Loucy (cell line): ENCODE results near the gene JPH4.

Experiments used
- CTCF ChIP-seq: fragments of 200-600 bp; sonication (generic); conservative IDR thresholded peaks from 2 replicates; pipeline ENCODE4 v1.5.1; 2014; ENCODE audit warnings: mild to moderate bottlenecking, antibody characterized with exemption, low read length
- EZH2phosphoT487 ChIP-seq: fragments of 200-600 bp; IDR thresholded peaks from 2 replicates; pipeline ENCODE4 v1.6.1; 2018; ENCODE audit warnings: antibody characterized with exemption, mild to moderate bottlenecking, moderate library complexity, borderline replicate concordance

- no peak for TF ChIP-seq CTCF
- TF ChIP-seq EZH2phosphoT487 = no peak
Measured at GRCh38 chr14:23580152-23580926, 1.7 kb upstream of the JPH4 start.
